Calu3 (cell line): Measurements from ENCODE around the gene BRAT1. TPM values are rescaled to one million over a fixed set of nuclear protein-coding genes. Genes with fewer than 3 reads are reported as not detected.

ENCODE experiments used
- BruUV-seq: library from RNA; stranded (reverse); fragments of 400-500 nt; replicated peaks from 2 replicates; lab custom pipeline; 2021; lab: Mats Ljungman, UMichigan
- CTCF ChIA-PET: fragments of 300-600 bp; sonication (Branson Sonifier 250); formaldehyde crosslinking; loops from one replicate; lab custom pipeline; 2022; ENCODE audit warnings: antibody characterized with exemption; lab: Charles Lee
- DNase-seq: peaks from one replicate; pipeline ENCODE4 v3.0.0; 2022
- H3K27ac Mint-ChIP-seq: one replicate; pipeline ENCODE4 v1.8.0; 2022; ENCODE audit warnings: mixed read lengths; ENCODE audit not compliant: unreplicated experiment
- H3K27me3 Mint-ChIP-seq: one replicate; pipeline ENCODE4 v1.8.0; 2022; ENCODE audit warnings: mixed read lengths; ENCODE audit not compliant: unreplicated experiment
- H3K36me3 Mint-ChIP-seq: one replicate; pipeline ENCODE4 v1.8.0; 2022; ENCODE audit warnings: mild to moderate bottlenecking, moderate library complexity, mixed read lengths; ENCODE audit not compliant: insufficient read depth, unreplicated experiment
- H3K4me1 Mint-ChIP-seq: one replicate; pipeline ENCODE4 v1.8.0; 2022; ENCODE audit warnings: mild to moderate bottlenecking, low read depth, mixed read lengths; ENCODE audit not compliant: unreplicated experiment
- H3K4me3 Mint-ChIP-seq: one replicate; pipeline ENCODE4 v1.8.0; 2022; ENCODE audit warnings: mild to moderate bottlenecking, low read depth, moderate library complexity, mixed read lengths; ENCODE audit not compliant: unreplicated experiment
- H3K9me3 Mint-ChIP-seq: one replicate; pipeline ENCODE4 v1.8.0; 2022; ENCODE audit warnings: low read depth, mixed read lengths; ENCODE audit not compliant: unreplicated experiment
- intact Hi-C: fragments of 100-400 bp; cut with micrococcal nuclease; formaldehyde crosslinking; loops from one replicate; pipeline ENCODE4 v1.10.0; 2022; ENCODE audit not compliant: unreplicated experiment
- total RNA-seq: library from RNA; stranded (reverse); gene quantifications from 2 replicates; pipeline ENCODE4 v1.2.3, GENCODE V29; 2022
- TF ChIP-seq, protein P1 (sequence below): fragments of 200-600 bp; IDR thresholded peaks from one replicate; pipeline ENCODE4 v1.8.0; 2022; ENCODE audit warnings: antibody characterized with exemption; ENCODE audit not compliant: unreplicated experiment

Gene BRAT1
- total RNA-seq, 1 experiment from 2014 or later: 59.6 TPM

GRCh38 chr7:2495418-2496299, 59.7 kb downstream of the BRAT1 start:
- H3K27me3 Mint-ChIP-seq: peaks cover 99% of the 10 kb centered on the region
- CTCF ChIA-PET: interaction anchor here (0.7 kb wide), 1 partner anchor 194 kb away, joined by 4 read pairs; no protein-coding TSS in a partner anchor

GRCh38 chr7:2494191-2495130, 60.9 kb downstream of the BRAT1 start:
- H3K4me3 Mint-ChIP-seq: no peak overlapping the region
- H3K4me1 Mint-ChIP-seq: no peaks in the 10 kb centered on the region
- H3K27me3 Mint-ChIP-seq: peaks cover 87% of the 10 kb centered on the region
- no peak overlapping the region for H3K27ac Mint-ChIP-seq
- H3K36me3 Mint-ChIP-seq: peaks cover 15% of the 10 kb centered on the region
- BruUV-seq: no TSS peak
- peaks cover 6% of the 10 kb centered on the region for H3K9me3 Mint-ChIP-seq
- CTCF ChIA-PET: interaction anchor here (0.7 kb wide), 1 partner anchor 195 kb away, joined by 4 read pairs; no protein-coding TSS in a partner anchor
- no peak for DNase-seq
- intact Hi-C loops: no loop called here
- TF ChIP-seq, protein P1, sequence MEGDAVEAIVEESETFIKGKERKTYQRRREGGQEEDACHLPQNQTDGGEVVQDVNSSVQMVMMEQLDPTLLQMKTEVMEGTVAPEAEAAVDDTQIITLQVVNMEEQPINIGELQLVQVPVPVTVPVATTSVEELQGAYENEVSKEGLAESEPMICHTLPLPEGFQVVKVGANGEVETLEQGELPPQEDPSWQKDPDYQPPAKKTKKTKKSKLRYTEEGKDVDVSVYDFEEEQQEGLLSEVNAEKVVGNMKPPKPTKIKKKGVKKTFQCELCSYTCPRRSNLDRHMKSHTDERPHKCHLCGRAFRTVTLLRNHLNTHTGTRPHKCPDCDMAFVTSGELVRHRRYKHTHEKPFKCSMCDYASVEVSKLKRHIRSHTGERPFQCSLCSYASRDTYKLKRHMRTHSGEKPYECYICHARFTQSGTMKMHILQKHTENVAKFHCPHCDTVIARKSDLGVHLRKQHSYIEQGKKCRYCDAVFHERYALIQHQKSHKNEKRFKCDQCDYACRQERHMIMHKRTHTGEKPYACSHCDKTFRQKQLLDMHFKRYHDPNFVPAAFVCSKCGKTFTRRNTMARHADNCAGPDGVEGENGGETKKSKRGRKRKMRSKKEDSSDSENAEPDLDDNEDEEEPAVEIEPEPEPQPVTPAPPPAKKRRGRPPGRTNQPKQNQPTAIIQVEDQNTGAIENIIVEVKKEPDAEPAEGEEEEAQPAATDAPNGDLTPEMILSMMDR: no peak

More at GRCh38 chr7:2495418-2496299, 59.7 kb downstream of the BRAT1 start:
- H3K9me3 Mint-ChIP-seq: peaks cover 6% of the 10 kb centered on the region
- peaks cover 15% of the 10 kb centered on the region for H3K36me3 Mint-ChIP-seq
- no peak overlapping the region for H3K27ac Mint-ChIP-seq
- intact Hi-C loops: no loop called here
- DNase-seq: no peak
- H3K4me1 Mint-ChIP-seq: no peaks in the 10 kb centered on the region
- TF ChIP-seq, protein P1: no peak
- H3K4me3 Mint-ChIP-seq: no peak overlapping the region
- BruUV-seq: no TSS peak

DNA sequence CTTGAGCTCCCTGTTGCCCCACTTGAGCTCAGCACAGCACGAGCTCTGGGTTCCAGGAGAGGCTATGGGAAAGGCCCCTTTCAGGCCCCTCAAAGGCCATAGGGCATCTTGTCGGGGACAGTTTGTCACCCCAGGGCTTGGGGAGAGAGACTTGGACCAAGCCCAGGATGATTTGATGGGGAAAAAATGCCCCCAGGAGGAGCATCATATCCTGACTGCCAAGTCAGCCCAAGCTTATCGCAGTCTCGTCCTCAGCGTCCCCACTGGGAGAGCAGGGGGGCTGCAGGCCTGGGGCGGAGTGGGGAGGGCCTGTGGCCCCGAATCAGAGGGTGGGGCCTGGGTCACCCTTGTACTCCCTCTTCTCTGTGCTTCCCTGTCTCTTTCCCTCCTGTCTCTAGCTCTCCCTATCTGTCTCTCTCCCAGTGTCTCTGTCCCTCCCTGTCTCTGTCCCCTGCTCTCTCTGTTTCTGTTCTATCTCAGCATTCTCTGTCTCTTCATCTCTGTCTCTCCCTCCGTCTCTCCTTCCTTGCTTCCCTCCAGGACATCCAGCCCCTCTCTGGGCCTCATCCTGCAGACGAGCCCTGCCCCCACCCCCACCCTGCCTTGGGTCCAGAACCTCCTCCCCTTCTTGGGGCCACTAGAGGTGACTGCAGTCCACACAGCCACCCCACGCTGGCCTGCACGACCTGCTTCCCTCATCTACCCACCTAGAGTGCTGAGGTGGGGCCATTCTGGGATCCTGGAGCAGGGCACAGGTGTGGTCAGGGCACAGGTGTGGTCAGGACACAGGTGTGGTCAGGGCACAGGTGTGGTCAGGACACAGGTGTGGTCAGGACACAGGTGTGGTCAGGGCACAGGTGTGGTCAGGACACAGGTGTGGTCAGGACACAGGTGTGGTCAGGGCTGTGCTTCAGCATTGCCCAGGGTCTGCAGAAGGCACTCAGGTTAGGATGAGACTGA, 61.8 kb downstream of the BRAT1 start:
- DNase-seq: no peak
- intact Hi-C loops: no loop called here
- H3K4me3 Mint-ChIP-seq: no peak overlapping the region
- H3K27me3 Mint-ChIP-seq: peaks cover 84% of the 10 kb centered on the region
- no TSS peak for BruUV-seq
- TF ChIP-seq, protein P1: no peak
- H3K4me1 Mint-ChIP-seq: no peaks in the 10 kb centered on the region
- no peak overlapping the region for H3K27ac Mint-ChIP-seq
- H3K9me3 Mint-ChIP-seq: peaks cover 6% of the 10 kb centered on the region
- CTCF ChIA-PET: interaction anchor here (0.8 kb wide), 1 partner anchor 16 kb away, joined by 3 read pairs; no protein-coding TSS in a partner anchor
- H3K36me3 Mint-ChIP-seq: peaks cover 11% of the 10 kb centered on the region
